Retina (tissue), 1 donor: ENCODE results near the gene EPS8.
"Not testable (repeated sequence)": the region's sequence is repeated elsewhere in the genome, so short reads cannot be mapped to it uniquely, and the experiment has no call there.

Experiments
- DNase-seq: peaks from one replicate; pipeline ENCODE4 v3.0.0-alpha.2; 2016

Gene EPS8

GRCh38 chr12:15633201-15633600 lies 156.0 kb downstream of the EPS8 start:
- no peak for DNase-seq

GRCh38 chr12:15632708-15633107 lies 156.5 kb downstream of the EPS8 start:
- DNase-seq: no peak

GRCh38 chr12:15631007-15631715 lies 158.0 kb downstream of the EPS8 start:
- no peak for DNase-seq

GRCh38 chr12:15629761-15630160 lies 159.4 kb downstream of the EPS8 start:
- no peak for DNase-seq

GRCh38 chr12:15629108-15629507 lies 160.1 kb downstream of the EPS8 start:
- no peak for DNase-seq

- no peak for DNase-seq
Observed at GRCh38 chr12:15627995-15628945, 160.9 kb downstream of the EPS8 start.

GRCh38 chr12:15625075-15625474 lies 164.1 kb downstream of the EPS8 start:
- no peak for DNase-seq

- DNase-seq: no peak
Observed at GRCh38 chr12:15620741-15621539, 168.2 kb downstream of the EPS8 start.

- not testable (repeated sequence) for DNase-seq
Observed at GRCh38 chr12:15616495-15616894, 172.7 kb downstream of the EPS8 start.

- no peak for DNase-seq
Observed at GRCh38 chr12:15613981-15614380, 175.2 kb downstream of the EPS8 start.

GRCh38 chr12:15608941-15609340 lies 180.2 kb downstream of the EPS8 start:
- no peak for DNase-seq

GRCh38 chr12:15608406-15608805 lies 180.8 kb downstream of the EPS8 start:
- DNase-seq: no peak

GRCh38 chr12:15605881-15606590 lies 183.2 kb downstream of the EPS8 start:
- DNase-seq: no peak

GRCh38 chr12:15603474-15604085 lies 185.6 kb downstream of the EPS8 start:
- no peak for DNase-seq

- DNase-seq: no peak
Observed at GRCh38 chr12:15602051-15602672, 187.0 kb downstream of the EPS8 start.

GRCh38 chr12:15601210-15601800 lies 187.9 kb downstream of the EPS8 start:
- no peak for DNase-seq

GRCh38 chr12:15600223-15600935 lies 188.8 kb downstream of the EPS8 start:
- DNase-seq: no peak

GRCh38 chr12:15599266-15600037 lies 189.7 kb downstream of the EPS8 start:
- no peak for DNase-seq

GRCh38 chr12:15597125-15597830 lies 191.9 kb downstream of the EPS8 start:
- no peak for DNase-seq
